Neural cell (in vitro differentiated cells): ENCODE results near the gene SLC27A5. TPM values are rescaled to one million over a fixed set of nuclear protein-coding genes. Genes with fewer than 3 reads are reported as not detected.

ENCODE experiments used
- H2AFZ ChIP-seq: fragments of 200-600, 300-800 bp; sonication (generic), shearing (Covaris generic); 2 replicates; pipeline ENCODE4 v1.6.0; 2014; ENCODE audit warnings: low read depth, mild to moderate bottlenecking, antibody characterized with exemption, low read length, moderate library complexity
- H3F3A ChIP-seq: fragments of 200-600 bp; shearing (Covaris generic); 2 replicates; pipeline ENCODE4 v1.6.1; 2016; ENCODE audit warnings: mild to moderate bottlenecking, moderate library complexity, mixed read lengths, antibody characterized with exemption, low read length; ENCODE audit not compliant: insufficient read depth, poor library complexity, severe bottlenecking
- H3K27ac ChIP-seq: fragments of 200-600, 300-800 bp; sonication (generic), shearing (Covaris generic); 2 replicates; pipeline ENCODE4 v1.5.1; 2014; ENCODE audit warnings: mild to moderate bottlenecking, low read length, moderate library complexity
- H3K27me3 ChIP-seq: fragments of 300-800, 200-600 bp; sonication (generic), shearing (Covaris generic); 2 replicates; pipeline ENCODE4 v1.6.0; 2014; ENCODE audit warnings: mild to moderate bottlenecking, low read depth, low read length, moderate library complexity; ENCODE audit not compliant: insufficient read depth
- H3K36me3 ChIP-seq: fragments of 300-800, 200-600 bp; sonication (generic), shearing (Covaris generic); 2 replicates; pipeline ENCODE4 v1.5.1; 2014; ENCODE audit warnings: mild to moderate bottlenecking, antibody characterized with exemption, low read length, moderate library complexity; ENCODE audit not compliant: insufficient read depth
- H3K4me2 ChIP-seq: fragments of 300-800, 200-600 bp; sonication (generic), shearing (Covaris generic); 2 replicates; pipeline ENCODE4 v1.6.0; 2014; ENCODE audit warnings: mild to moderate bottlenecking, low read length
- H3K4me3 ChIP-seq: fragments of 300-800, 200-600 bp; sonication (generic), shearing (Covaris generic); 2 replicates; pipeline ENCODE4 v1.5.1; 2014; ENCODE audit warnings: mild to moderate bottlenecking, low read length, moderate library complexity
- H3K79me2 ChIP-seq: fragments of 200-600 bp; shearing (Covaris generic); replicated peaks from 2 replicates; pipeline ENCODE4 v1.6.0; 2014; ENCODE audit warnings: mild to moderate bottlenecking, low read length, moderate library complexity; ENCODE audit not compliant: insufficient read depth
- H3K9ac ChIP-seq: fragments of 300-800, 200-600 bp; sonication (generic), shearing (Covaris generic); 2 replicates; pipeline ENCODE4 v1.6.1; 2016; ENCODE audit warnings: mild to moderate bottlenecking, low read length, mixed read lengths
- H3K9me2 ChIP-seq: fragments of 200-600 bp; shearing (Covaris generic); 2 replicates; pipeline ENCODE4 v1.6.1; 2016; ENCODE audit warnings: mild to moderate bottlenecking, low read length, mixed read lengths; ENCODE audit not compliant: insufficient read depth
- H3K9me3 ChIP-seq: fragments of 200-600, 300-800 bp; sonication (generic), shearing (Covaris generic); 2 replicates; pipeline ENCODE4 v1.6.1; 2016; ENCODE audit warnings: mild to moderate bottlenecking, mixed run types, low read length, moderate library complexity, mixed read lengths
- H4K20me1 ChIP-seq: fragments of 200-600 bp; shearing (Covaris generic); 2 replicates; pipeline ENCODE4 v1.6.1; 2016; ENCODE audit warnings: mild to moderate bottlenecking, mixed run types; ENCODE audit not compliant: insufficient read depth
- CTCF ChIP-seq: fragments of 450-650 bp; IDR thresholded peaks from 2 replicates; pipeline ENCODE4 v1.5.1; 2014; ENCODE audit warnings: antibody characterized with exemption, mild to moderate bottlenecking, moderate library complexity; ENCODE audit not compliant: poor library complexity, severe bottlenecking
- EP300 ChIP-seq: fragments of 450-650 bp; conservative IDR thresholded peaks from 2 replicates; pipeline ENCODE4 v1.6.1; 2014; ENCODE audit warnings: antibody characterized with exemption, mild to moderate bottlenecking, moderate library complexity; ENCODE audit not compliant: poor library complexity, severe bottlenecking
- EZH2 ChIP-seq: fragments of 200-600, 300-800 bp; shearing (Covaris generic), sonication (generic); IDR thresholded peaks from 2 replicates; pipeline ENCODE4 v1.6.1; 2014; ENCODE audit warnings: antibody characterized with exemption, low read length, borderline replicate concordance, mild to moderate bottlenecking; ENCODE audit not compliant: insufficient read depth, poor library complexity, severe bottlenecking
- MXI1 ChIP-seq: fragments of 450-650 bp; conservative IDR thresholded peaks from 2 replicates; pipeline ENCODE4 v1.6.1; 2014; ENCODE audit warnings: antibody characterized with exemption, mild to moderate bottlenecking; ENCODE audit not compliant: poor library complexity, severe bottlenecking
- POLR2AphosphoS5 ChIP-seq: IDR thresholded peaks from 2 replicates; pipeline ENCODE4 v1.6.1; 2012
- RAD21 ChIP-seq: fragments of 450-650 bp; conservative IDR thresholded peaks from 2 replicates; pipeline ENCODE4 v1.6.1; 2014; ENCODE audit warnings: antibody characterized with exemption, mild to moderate bottlenecking, moderate library complexity
- REST ChIP-seq: IDR thresholded peaks from 2 replicates; pipeline ENCODE4 v1.6.1; 2012; ENCODE audit warnings: borderline replicate concordance
- SMC3 ChIP-seq: fragments of 450-650 bp; conservative IDR thresholded peaks from 2 replicates; pipeline ENCODE4 v1.6.1; 2014; ENCODE audit warnings: antibody characterized with exemption, mild to moderate bottlenecking, moderate library complexity; ENCODE audit not compliant: poor library complexity
- TAF1 ChIP-seq: IDR thresholded peaks from 2 replicates; pipeline ENCODE4 v1.6.1; 2012; ENCODE audit warnings: low read depth
- polyA plus RNA-seq: library from polyadenylated mRNA; depleted of rRNA; stranded (reverse); fragments of >200 nt; gene quantifications from 2 replicates; pipeline ENCODE4 v1.2.3, GENCODE V29; 2014

The SLC27A5 gene
- polyA plus RNA-seq, 1 donor from 2014 or later = 14.9 TPM

GRCh38 chr19:58474291-58474996, 37.3 kb downstream of the SLC27A5 start:
- H2AFZ ChIP-seq = no peak overlapping the region
- H3K4me3 ChIP-seq = no peak overlapping the region
- no peaks in the 10 kb centered on the region for H3F3A ChIP-seq
- no peak overlapping the region for H3K27ac ChIP-seq
- no peaks in the 10 kb centered on the region for H3K27me3 ChIP-seq
- H3K36me3 ChIP-seq = peaks cover 5% of the 10 kb centered on the region
- TF ChIP-seq MXI1 = no peak
- no peak for TF ChIP-seq CTCF
- no peak for TF ChIP-seq REST
- no peak for TF ChIP-seq TAF1
- TF ChIP-seq SMC3 = no peak
- no peak for TF ChIP-seq RAD21
- TF ChIP-seq EP300 = no peak
- no peak for TF ChIP-seq POLR2AphosphoS5
- no peak for TF ChIP-seq EZH2
- no peak overlapping the region for H3K9ac ChIP-seq
- H3K4me2 ChIP-seq = no peak overlapping the region
- H4K20me1 ChIP-seq = no peaks in the 10 kb centered on the region
- no peaks in the 10 kb centered on the region for H3K9me3 ChIP-seq
- no peaks in the 10 kb centered on the region for H3K9me2 ChIP-seq
- H3K79me2 ChIP-seq = no peaks in the 10 kb centered on the region

- peaks cover 5% of the 10 kb centered on the region for H3K36me3 ChIP-seq
- no peaks in the 10 kb centered on the region for H3F3A ChIP-seq
- peaks cover 2% of the 10 kb centered on the region for H3K79me2 ChIP-seq
- no peak overlapping the region for H2AFZ ChIP-seq
- H4K20me1 ChIP-seq = no peaks in the 10 kb centered on the region
- H3K27me3 ChIP-seq = no peaks in the 10 kb centered on the region
- H3K4me2 ChIP-seq = no peak overlapping the region
- no peaks in the 10 kb centered on the region for H3K9me2 ChIP-seq
- H3K4me3 ChIP-seq = no peak overlapping the region
- no peak overlapping the region for H3K27ac ChIP-seq
- H3K9ac ChIP-seq = no peak overlapping the region
- no peaks in the 10 kb centered on the region for H3K9me3 ChIP-seq
- no peak for TF ChIP-seq TAF1
- peak; percentile 7 for TF ChIP-seq POLR2AphosphoS5
These were observed 38.0 kb downstream of the SLC27A5 start for GRCh38 chr19:58473775-58474174.
